GM18502 (cell line): ENCODE results near the gene NR2C2.
"Not testable (repeated sequence)": the region's sequence is repeated elsewhere in the genome, so short reads cannot be mapped to it uniquely, and the experiment has no call there.

Experiments used
- ATAC-seq: cut with Tn5 transposase; IDR thresholded peaks from one replicate; pipeline ENCODE4 v1.9.1; 2021; ENCODE audit warnings: mild to moderate bottlenecking; ENCODE audit not compliant: unreplicated experiment, poor library complexity

NR2C2 gene

DNA sequence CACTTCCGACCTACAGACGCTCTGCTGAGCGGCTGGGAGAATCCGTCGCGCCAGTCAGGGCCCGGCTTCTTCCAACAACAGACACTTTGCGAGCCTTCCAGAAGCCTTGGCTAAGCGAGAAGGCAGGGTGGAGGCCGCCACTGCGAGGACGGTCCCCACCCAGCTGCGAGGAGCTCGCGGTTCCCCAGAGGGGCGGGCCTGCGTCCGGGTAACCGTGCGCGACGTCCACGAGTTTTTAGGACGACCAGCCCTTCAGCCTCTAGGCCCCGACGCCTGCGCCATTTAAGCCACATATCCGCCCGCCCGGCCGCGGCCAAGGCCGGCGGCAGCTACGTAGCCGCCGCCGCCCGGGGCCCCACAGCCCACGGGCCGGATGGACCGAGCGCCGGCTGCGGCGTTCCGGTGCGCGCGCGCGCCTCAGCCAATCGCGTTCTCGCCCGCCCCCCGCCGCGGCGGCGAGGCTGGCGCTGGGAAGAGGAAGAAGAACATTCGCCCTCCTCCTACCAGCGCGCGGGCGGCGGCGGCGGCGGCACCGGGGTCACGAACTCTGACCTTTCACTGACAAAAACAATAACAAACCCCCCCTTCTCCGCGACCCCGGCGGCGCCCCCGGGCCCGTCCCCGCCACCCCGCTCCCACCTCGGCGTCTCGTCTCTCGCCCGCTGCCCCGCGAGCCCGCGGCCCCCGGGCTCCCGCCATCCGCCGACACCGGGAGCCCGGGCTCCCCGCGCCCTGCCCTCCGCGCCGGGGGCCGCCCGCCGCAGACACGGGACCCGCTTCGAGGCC is at the start of gene NR2C2:
Gene NR2C2, plus strand, starts transcription at position 484 of the 786 bp plus-strand sequence. CDS start 56,332 bp downstream, outside the sequence.
- peak; percentile 65 for ATAC-seq

DNA sequence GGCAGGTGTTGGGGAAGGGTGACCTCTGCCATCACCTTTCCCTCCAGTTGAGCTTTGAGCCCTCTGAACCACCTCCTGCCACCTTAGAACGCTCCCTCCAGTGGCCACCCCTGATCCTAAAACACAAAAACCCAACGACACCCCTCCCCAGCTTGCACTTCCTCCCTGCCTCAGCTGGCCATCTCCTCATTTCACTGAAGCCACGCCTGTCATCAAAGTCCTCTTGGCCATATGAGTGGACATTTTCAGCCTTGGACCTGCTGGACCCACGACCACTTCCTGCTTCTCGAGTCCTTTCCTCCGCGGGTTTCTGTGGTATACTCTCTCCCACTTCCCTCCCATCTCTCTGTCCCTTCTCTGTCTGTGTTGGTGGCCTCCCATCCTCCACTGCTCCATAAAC is 48.5 kb upstream of the NR2C2 start:
- ATAC-seq, result no peak

DNA sequence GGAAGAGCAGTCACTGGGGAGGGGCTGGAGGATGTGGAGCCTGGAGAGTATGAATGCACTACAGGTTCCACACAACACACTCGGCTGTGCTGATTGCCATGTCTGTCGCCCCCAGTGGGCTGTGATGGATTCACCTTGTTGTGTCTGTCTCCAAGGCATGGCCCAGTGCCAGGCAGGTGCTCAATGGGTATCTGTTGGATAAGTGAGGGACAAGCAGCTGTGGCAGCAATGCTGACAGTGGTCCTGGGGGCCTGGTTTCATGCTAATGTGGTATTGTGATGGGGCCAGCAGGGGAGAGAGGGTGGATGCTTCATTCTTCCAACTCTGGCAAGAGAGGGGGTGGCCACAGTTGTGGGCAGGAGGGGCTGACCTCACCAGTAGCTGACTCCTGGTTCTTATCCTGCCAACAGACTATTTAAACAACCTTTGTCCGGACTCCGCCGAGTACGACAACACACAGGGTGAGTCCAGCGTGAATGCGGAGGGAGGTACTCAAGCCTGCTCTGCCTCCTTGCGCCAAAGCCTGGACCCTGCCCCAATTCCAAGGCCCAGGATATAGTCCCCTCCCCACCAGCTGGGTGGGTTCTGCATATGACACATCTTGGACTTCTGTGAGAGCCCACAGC is 47.3 kb upstream of the NR2C2 start:
- no peak for ATAC-seq

DNA sequence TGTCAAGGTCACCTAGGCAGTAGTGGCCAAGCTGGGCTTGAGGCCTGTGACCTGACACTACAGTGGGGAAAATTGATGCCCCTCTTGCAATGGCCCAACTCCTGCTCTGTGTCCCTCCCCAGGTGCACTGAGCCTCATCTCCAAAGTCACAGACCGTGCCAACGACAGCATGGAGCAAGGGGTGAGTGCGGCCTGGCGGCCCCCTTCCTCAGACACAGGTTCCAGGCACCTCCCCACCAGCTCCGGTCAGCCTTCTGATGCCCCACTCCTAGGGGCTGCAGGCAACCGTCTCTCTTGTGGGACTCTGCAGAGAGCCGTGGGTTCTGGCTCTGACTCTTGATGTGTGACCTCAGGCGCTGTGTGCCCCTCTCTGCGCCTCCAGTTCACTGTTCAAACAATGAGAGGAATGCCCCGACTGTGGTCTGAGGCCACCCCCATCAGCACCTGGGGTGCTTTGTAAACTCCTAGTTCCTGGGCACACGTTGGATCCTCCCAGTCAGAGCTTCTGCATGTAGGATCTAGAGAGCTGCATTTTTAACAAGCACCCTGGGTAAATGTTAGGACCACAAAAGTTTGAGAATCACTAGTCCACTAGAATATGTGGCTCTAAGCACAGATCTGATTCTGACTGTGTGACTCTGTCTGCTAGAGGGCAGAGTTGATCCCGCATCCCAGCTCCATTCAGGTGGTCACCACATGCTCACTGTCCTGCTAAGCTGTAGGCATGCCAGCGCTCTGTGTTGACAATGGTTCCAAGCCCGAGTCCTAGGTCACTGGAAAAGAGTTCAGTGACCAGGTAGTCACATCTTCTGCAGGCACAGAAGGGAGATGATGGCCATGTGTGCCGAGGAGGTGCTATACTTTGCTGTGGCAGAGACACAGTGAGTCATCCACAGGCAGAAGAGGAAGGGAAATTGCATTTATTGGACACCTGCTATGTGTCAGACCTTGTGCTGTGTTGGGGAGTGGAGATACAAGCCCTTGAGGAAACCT is 46.2 kb upstream of the NR2C2 start:
- ATAC-seq, result no peak

DNA sequence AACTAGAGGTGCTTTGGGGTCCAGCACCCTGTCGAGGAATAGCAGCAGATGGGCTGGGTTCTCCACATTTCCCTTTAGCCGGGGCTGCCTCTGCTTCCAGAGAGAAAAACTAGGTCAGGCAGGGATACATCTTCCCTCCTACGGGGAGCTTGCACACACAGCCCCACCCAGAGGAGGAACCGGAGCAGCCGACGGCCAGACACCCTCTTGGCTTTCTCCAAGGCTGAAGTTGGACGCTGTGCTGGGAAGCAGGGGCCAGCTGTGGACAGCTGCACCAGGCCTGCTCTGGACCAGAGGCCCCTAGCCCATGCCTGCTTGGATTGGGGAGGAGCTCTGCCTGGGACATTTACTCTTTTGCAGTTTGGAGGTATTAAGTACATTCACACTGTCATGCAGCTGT is 44.7 kb upstream of the NR2C2 start:
- ATAC-seq, result no peak

DNA sequence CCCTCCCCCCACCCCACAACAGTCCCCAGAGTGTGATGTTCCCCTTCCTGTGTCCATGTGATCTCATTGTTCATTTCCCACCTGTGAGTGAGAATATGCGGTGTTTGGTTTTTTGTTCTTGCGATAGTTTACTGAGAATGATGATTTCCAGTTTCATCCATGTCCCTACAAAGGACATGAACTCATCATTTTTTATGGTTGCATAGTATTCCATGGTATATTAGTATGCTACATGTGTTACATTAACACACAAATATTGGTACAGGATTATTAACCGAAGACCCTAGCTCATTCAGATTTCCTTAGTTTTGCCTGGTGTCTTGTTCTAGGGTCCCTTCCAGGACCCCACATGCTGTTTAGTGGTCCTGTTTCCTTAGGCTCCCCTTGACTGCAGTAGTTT is 43.9 kb upstream of the NR2C2 start:
- ATAC-seq, result not testable (repeated sequence)

DNA sequence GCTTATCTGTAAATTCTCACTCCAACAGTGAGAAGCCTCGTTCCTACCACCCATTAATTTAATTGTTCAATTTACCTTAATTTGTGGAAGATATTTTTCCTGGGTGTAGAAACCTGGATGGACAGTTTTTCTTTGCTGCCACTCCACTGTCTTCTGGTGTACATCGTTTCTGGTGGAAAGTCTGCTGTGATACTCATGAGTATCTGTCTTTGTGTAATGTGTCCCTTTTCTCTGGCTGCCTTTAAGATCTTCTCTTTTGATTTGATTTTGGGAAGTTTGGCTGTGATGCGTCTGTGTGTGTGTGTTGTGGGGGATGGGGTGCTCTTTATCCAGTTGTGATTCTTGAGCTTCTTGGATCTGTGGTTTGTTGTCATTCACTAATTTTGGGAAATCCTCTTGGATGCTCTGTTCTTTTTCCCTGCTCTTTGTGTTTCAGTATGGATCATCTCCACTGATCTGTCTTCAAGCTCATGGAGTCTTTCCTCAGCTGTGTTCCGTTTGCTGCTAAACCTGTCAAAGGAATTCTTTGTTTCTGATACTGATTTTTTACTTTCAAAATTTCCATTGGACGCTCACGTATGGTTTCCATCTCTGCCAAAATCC is 42.2 kb upstream of the NR2C2 start:
- no peak for ATAC-seq

DNA sequence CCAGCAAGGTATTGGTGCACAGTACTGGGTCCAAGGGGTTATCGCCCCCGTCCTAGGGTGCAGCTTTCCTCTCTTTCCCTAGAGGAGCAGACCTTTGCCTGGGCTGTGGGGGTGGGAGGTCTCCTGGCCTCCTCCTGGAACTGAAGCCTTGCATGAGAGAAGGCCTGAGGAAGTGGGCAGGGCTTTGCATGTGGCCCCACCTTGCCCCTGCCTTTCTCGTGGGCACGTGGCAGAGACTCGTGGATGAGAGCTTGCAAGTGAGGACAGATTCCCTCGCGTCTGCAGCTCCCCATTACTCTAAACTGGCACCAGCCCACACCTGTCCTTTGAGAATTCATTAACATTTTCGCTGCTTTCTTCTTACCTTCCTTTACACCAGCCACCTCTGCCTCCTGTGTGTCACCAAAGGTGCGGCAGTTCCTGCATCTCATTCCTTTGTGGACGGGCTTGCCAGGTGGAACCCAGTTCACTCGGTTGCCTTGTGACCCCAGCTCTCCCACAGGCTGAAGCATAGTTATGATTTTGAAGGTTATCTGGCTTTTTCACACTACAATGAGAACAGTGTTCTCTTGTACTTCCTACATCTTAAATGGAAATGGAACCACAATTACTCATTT is 40.9 kb upstream of the NR2C2 start:
- no peak for ATAC-seq

DNA sequence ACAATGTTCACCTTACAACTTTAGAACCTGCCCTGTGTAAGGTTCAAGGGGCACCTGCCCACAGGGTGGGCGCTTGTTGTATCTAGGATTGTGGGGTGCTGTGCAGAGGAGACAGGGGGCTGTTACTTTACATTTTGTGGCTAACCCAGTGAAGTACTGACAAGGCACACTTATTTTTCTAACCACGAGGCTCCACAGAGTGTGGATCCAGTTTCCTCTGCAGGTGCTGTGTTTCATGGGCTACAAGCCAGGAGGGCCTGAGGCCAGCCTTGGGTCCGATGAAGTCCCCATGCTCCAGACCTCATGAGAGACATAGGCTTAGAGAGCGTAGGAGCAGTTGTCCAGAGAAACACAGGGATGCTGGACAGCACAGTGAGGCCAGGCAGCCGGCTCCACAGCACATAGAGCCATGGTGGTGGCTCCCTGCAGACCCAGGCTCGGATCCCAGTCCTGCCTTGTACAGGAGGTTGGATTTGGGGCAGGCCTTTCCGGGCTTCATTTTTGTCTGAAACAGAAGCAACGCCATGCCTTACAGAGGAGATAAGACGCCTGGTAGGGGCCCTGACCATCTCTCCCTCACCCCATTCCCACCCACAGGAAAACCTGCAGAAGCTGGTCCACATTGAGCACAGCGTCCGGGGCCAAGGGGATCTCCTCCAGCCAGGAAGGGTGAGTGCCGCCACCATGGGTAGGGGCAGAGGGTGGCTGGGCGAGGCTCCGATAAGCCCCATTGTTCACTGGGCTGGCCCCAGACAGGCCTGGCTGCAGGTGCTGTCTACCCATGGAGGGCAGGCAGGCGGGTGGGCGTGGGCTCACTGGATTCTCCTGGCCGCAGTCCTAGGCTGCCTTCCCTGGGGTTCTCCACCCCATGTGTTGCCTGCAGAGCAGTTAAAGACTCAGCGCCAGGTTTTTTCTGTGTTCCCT is 40.1 kb upstream of the NR2C2 start:
- ATAC-seq, result no peak

DNA sequence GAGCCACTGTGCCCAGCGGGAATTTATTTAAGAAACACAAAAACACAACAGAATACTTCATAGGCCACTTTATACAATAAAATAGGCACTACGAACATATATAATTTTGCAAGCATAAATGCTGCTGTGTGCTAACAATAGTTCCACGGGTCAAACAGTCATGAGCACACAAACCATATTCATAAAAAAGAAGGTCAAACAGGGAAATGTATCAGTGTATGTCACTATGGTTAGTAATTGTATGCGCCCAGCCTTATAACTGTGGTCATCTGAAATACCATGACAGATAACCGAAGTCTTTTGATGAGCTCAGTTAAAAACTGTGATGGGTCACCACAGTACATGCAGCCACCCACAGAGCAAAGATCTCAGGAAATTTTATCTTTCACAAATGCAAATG is 38.1 kb upstream of the NR2C2 start:
- ATAC-seq, result no peak

DNA sequence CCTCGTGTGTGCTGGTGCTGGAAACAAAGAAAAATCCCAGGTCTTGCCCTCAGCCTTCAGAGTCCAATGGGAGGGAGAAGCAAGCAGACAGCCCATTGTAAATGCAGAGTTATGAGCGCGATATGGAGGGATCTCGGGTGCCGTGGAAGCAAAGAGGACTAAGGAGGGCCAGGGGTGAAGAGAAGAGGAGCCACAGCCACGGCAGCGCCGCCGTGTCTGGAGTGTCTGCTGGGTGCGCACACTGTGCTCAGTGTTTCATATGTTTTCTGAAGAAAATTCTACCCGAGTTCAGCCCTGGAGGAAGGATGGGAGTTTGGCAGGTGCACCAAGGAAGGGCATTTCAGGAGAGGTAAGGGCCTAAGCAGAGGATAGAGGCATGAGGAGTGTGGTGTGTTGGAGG is 35.7 kb upstream of the NR2C2 start:
- no peak for ATAC-seq

DNA sequence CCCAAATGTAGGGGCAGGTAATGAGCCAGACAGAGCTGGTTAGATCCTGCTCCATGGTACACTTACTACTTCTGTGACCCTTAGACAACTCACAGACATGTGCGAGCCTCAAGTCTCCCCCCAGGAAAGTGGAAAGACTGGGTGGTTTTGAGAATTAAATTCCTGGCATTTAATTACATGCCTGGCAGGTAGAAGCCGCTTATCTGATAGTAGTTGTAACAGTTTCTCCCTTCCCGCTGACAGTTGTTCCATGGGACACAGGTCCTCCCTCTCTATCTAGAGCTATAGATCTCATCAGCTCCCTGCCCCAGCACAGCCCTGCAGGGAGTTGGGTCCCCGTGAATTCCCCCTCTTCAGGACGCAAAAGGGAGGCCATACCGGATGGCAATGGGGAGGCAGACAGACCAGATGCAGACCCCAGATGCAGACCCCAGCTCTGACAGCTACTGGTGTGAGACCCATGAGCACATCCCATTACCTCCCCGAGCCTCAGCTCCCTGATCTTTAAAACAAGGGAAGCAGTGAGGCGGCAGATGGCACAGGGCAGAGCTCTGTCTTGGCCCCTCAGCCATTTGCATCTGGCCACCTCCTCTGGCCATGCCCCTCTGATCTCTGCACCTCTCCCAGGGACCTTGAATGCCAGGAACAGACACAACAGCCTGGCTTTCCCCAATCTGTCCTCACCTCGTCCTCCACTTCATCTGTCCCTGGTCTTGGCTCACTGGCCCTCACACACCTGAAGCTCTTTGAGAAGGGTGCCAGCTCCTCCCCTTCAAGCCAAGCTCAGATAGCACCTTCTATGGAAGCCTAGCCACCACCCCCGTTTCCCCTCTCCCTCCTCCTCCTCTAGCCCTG is 34.1 kb upstream of the NR2C2 start:
- ATAC-seq, result no peak

DNA sequence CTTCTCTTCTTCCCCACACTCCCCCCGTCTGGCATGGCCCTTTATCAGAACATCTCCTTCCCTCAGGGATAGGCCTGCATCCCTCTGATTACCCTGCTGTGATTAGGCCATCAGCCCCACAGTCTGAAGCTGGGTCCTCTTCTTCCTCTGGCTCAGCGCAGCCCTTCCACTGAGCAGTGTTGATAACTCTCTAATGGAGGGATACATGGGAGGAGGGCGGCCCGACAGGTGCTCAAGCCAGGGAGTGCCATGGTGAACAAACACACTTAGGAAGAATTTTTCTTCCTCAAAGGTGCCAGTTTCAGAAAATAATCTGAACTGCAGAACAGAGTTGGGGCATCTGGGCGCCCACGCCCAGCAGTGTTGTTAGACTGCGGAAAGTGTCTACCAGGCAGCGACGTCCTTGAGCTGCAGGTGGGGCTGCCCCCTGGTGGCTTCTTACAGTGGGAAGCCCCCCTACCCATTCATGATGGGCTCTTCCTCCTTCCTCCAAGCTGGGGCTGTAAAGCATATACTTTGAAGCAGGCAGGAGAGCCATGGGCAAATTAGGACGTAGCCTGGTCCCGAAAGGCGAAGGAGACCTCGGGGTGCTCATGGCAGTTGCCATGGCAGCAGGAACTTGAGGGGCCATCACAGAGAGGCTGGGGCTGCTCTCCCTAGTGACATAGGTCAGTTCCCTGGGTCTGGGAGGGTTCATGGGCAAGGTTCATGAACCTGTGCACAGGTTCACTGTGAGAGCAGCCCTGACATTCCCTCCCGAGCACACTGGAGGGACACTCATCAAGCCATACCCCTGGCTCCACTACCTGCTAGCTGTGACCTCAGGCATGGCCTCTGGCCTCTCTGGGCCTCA is 33.2 kb upstream of the NR2C2 start:
- no peak for ATAC-seq

DNA sequence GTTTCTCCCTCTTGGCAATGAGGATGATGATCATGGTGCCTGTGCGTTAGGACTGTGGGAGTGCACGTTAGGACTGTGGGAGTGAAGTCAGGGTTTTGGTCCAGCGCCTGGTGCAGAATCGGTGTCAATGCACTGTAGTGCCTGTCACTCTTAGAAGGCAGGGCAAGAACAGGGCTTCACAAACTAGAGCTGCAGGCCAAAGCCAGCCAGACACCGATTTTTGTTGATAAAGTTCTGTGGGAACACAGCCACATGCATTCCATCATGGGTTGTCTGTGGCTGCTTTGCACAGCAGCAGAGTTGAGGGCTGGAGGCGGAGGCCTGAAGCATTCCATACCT is 32.6 kb upstream of the NR2C2 start:
- no peak for ATAC-seq

DNA sequence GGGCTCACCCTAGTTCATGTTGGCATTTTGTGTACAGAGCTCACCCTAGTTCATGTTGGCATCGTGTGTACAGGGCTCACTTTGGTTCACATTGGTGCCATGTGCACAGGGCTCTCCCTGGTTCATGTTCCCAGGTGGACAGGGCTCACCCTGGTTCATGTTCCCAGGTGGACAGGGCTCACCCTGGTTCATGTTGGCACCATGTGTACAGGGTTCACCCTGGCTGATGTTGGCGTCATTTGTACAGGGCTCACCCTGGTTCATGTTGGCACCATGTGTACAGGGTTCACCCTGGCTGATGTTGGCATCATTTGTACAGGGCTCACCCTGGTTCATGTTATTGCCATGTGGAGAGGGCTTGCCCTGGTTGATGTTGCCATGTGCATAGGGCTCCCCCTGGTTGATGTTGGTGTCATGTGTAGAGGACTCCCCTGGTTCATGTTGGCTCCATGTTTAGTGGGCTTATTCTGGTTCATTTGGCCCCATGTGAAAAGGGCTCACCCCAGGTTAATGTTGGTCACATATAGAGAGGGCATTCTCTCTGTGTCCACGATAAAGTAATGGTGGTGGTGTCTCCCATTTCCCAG is 31.7 kb upstream of the NR2C2 start:
- ATAC-seq, result no peak

DNA sequence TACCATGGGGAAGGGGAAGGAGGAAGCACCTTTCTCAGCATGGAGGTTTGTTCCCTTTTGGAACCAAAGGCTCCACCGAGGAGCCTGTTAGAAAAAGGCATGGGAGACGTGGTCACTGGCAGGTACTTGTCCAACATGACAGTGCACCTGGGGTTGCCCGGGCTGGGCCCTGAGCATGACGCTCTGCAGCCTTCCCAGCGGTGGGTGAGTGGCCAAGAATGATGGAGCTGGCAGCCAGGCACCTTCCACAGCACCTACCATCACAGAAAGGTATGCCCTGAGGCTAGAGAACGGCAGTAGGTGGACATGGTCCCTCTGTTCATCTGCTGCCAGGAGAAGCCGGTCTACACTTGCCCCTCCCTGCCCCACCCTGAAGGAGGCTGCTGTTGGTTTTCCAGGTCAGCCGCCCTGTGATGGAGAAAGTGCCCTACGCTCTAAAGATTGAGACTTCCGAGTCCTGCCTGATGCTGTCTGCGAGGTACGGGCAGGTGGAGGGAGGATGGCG is 29.0 kb upstream of the NR2C2 start:
- ATAC-seq, result no peak

DNA sequence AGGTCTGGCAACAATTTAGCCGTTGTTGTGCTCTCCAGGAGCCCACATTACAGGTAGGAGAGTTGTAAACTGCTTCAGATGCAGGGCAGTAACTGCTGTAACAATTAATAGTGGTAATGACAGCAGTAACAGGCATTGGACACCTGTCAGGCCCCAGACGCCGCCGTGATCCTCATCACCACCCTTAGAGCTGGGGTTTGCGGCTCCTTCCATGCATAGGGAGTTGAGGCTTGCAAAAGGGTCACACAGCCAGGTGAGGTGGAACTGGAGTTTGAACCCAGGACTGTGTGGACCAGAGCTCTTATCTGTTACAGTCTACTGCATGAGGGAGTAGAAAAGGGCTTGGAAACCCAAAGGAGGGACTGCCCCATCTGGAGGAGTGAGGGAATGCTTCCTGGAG is 26.8 kb upstream of the NR2C2 start:
- no peak for ATAC-seq
